T-helper 17 cell (primary cell): ENCODE measurements around the gene C11orf91. TPM values are rescaled to one million over a fixed set of nuclear protein-coding genes. Genes with fewer than 3 reads are reported as not detected.

Source experiments
- ATAC-seq: fragments of 150-1000 bp; cut with Tn5 transposase; 2 replicates; pipeline ENCODE4 v1.10.0; 2021; ENCODE audit warnings: mild to moderate bottlenecking, moderate library complexity
- DNase-seq, 3 donors: peaks; one replicate each; pipeline versions ENCODE4 v3.0.0 to v3.0.0-alpha.2; 2020 to 2021
- H3K9me3 ChIP-seq: one replicate; pipeline ENCODE4 v1.7.0; 2013; ENCODE audit warnings: low read length, mild to moderate bottlenecking; ENCODE audit not compliant: control insufficient read depth, poor library complexity, severe bottlenecking
- H3K27ac Mint-ChIP-seq: one replicate; pipeline ENCODE4 v1.8.0; 2022; ENCODE audit warnings: mild to moderate bottlenecking, moderate library complexity, mixed read lengths
- H3K27me3 Mint-ChIP-seq: one replicate; pipeline ENCODE4 v1.8.0; 2022; ENCODE audit warnings: mixed read lengths
- H3K36me3 Mint-ChIP-seq: one replicate; pipeline ENCODE4 v1.8.0; 2022; ENCODE audit warnings: low read depth, mixed read lengths
- H3K4me1 Mint-ChIP-seq: one replicate; pipeline ENCODE4 v1.8.0; 2022; ENCODE audit warnings: mild to moderate bottlenecking, mixed read lengths
- H3K4me3 Mint-ChIP-seq: one replicate; pipeline ENCODE4 v1.8.0; 2022; ENCODE audit warnings: mild to moderate bottlenecking, moderate library complexity, mixed read lengths
- total RNA-seq, 4 donors: library from RNA in 2 of 4; stranded (reverse) in 2 of 4; gene quantifications; one replicate each; pipeline ENCODE4 v1.2.3 and lab custom pipeline; 2022 to 2026

Gene C11orf91
- total RNA-seq, 2 donors from 2014 or later = not detected

- peaks cover 29% of the 10 kb centered on the region for H3K4me1 Mint-ChIP-seq
These were observed 1.7 kb downstream of the C11orf91 start for GRCh38 chr11:33698921-33699320.

GRCh38 chr11:33697997-33698396 lies 2.6 kb downstream of the C11orf91 start:
- H3K27me3 Mint-ChIP-seq = peaks cover 34% of the 10 kb centered on the region
- H3K4me3 Mint-ChIP-seq = no peak overlapping the region
- no peaks in the 10 kb centered on the region for H3K9me3 ChIP-seq
- H3K36me3 Mint-ChIP-seq = peaks cover 6% of the 10 kb centered on the region
- no peak overlapping the region for H3K27ac Mint-ChIP-seq
- DNase-seq = no peak
- ATAC-seq = no peak
- peaks cover 29% of the 10 kb centered on the region for H3K4me1 Mint-ChIP-seq

More at GRCh38 chr11:33698921-33699320, 1.7 kb downstream of the C11orf91 start:
- H3K9me3 ChIP-seq = no peaks in the 10 kb centered on the region
- Mint-ChIP-seq H3K27me3 (peaks cover 25% of the 10 kb centered on the region), H3K36me3 (peaks cover 6% of the 10 kb centered on the region), H3K4me3 (no peak overlapping the region), H3K27ac (no peak overlapping the region)
- ATAC-seq (no peak), DNase-seq (no peak)

- H3K9me3 ChIP-seq = no peaks in the 10 kb centered on the region
- no peak for ATAC-seq
- H3K27ac Mint-ChIP-seq = no peak overlapping the region
- peaks cover 28% of the 10 kb centered on the region for H3K4me1 Mint-ChIP-seq
- H3K4me3 Mint-ChIP-seq = no peak overlapping the region
- peaks cover 42% of the 10 kb centered on the region for H3K27me3 Mint-ChIP-seq
- DNase-seq = no peak
- peaks cover 6% of the 10 kb centered on the region for H3K36me3 Mint-ChIP-seq
These were observed 3.5 kb downstream of the C11orf91 start for GRCh38 chr11:33696931-33697638.

GRCh38 chr11:33696411-33696810 lies 4.2 kb downstream of the C11orf91 start:
- peaks cover 48% of the 10 kb centered on the region for H3K27me3 Mint-ChIP-seq
- no peaks in the 10 kb centered on the region for H3K9me3 ChIP-seq
- DNase-seq (no peak), ATAC-seq (no peak)
- H3K36me3 Mint-ChIP-seq = peaks cover 6% of the 10 kb centered on the region
- no peak overlapping the region for H3K4me3 Mint-ChIP-seq
- H3K27ac Mint-ChIP-seq = no peak overlapping the region
- H3K4me1 Mint-ChIP-seq = peaks cover 28% of the 10 kb centered on the region

GRCh38 chr11:33695051-33695566 lies 5.5 kb downstream of the C11orf91 start:
- H3K9me3 ChIP-seq = no peaks in the 10 kb centered on the region
- no peak for DNase-seq
- ATAC-seq = no peak
- H3K4me1 Mint-ChIP-seq = peaks cover 20% of the 10 kb centered on the region
- H3K27ac Mint-ChIP-seq = no peak overlapping the region
- no peak overlapping the region for H3K4me3 Mint-ChIP-seq
- peaks cover 60% of the 10 kb centered on the region for H3K27me3 Mint-ChIP-seq
- H3K36me3 Mint-ChIP-seq = peaks cover 6% of the 10 kb centered on the region

DNA sequence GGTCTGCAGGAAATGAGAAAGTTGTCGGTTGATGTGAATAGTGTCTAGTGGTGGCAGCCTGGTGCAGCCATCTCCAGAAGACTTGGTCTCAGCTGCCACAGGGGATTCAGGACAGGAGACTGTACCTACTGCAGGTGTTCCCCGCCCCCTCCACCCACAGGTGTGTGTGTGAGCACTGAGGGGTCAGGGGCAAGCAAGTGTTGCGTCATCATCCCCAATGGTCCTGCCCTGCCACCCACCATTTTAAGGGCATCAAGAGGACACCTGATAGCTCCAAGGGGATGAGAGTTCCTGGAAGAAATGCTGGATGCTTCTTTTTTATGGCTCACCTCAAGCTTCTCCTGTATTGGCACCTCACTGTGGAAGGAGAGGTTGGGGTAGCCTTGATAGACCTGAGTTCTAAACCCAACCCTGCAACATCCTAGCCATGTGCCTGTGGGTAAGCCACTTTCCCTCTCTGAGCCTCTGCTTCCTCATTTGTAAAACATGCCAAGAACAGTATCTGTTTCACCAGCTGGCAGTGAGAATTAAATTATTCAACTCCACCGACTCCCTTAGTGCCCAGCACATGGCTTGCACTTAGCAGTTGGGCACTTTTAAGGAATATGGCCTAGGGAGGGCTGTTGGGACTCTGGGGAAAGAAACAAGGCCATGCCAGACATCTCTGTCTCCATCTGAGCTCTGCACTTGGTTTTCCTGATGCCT lies 6.1 kb downstream of the C11orf91 start:
- DNase-seq (no peak), ATAC-seq (no peak)
- H3K4me1 Mint-ChIP-seq = peaks cover 16% of the 10 kb centered on the region

GRCh38 chr11:33692541-33692940 lies 8.1 kb downstream of the C11orf91 start:
- H3K36me3 Mint-ChIP-seq = peaks cover 6% of the 10 kb centered on the region
- peaks cover 15% of the 10 kb centered on the region for H3K4me1 Mint-ChIP-seq
- no peaks in the 10 kb centered on the region for H3K9me3 ChIP-seq
- no peak overlapping the region for H3K27ac Mint-ChIP-seq
- no peak overlapping the region for H3K4me3 Mint-ChIP-seq
- DNase-seq (no peak), ATAC-seq (no peak)
- H3K27me3 Mint-ChIP-seq = peaks cover 76% of the 10 kb centered on the region

More for the DNA sequence above, 6.1 kb downstream of the C11orf91 start:
- H3K9me3 ChIP-seq = no peaks in the 10 kb centered on the region
- Mint-ChIP-seq H3K36me3 (peaks cover 6% of the 10 kb centered on the region), H3K27ac (no peak overlapping the region), H3K4me3 (no peak overlapping the region), H3K27me3 (peaks cover 66% of the 10 kb centered on the region)

GRCh38 chr11:33692013-33692504 lies 8.6 kb downstream of the C11orf91 start:
- DNase-seq (no peak), ATAC-seq (no peak)
- peaks cover 13% of the 10 kb centered on the region for H3K4me1 Mint-ChIP-seq
- H3K36me3 Mint-ChIP-seq = peaks cover 6% of the 10 kb centered on the region
- no peaks in the 10 kb centered on the region for H3K9me3 ChIP-seq
- H3K27ac Mint-ChIP-seq = no peak overlapping the region
- H3K4me3 Mint-ChIP-seq = no peak overlapping the region
- peaks cover 71% of the 10 kb centered on the region for H3K27me3 Mint-ChIP-seq

GRCh38 chr11:33691066-33691864 lies 9.4 kb downstream of the C11orf91 start:
- no peak for DNase-seq
- no peaks in the 10 kb centered on the region for H3K9me3 ChIP-seq
- Mint-ChIP-seq H3K36me3 (peaks cover 1% of the 10 kb centered on the region), H3K4me3 (no peak overlapping the region), H3K27me3 (peaks cover 66% of the 10 kb centered on the region), H3K27ac (peak overlapping the region; percentile 3), H3K4me1 (peaks cover 7% of the 10 kb centered on the region)
- no peak for ATAC-seq

- ATAC-seq = no peak
- peaks cover 3% of the 10 kb centered on the region for H3K4me1 Mint-ChIP-seq
- no peak overlapping the region for H3K4me3 Mint-ChIP-seq
- no peak overlapping the region for H3K27ac Mint-ChIP-seq
- peaks cover 65% of the 10 kb centered on the region for H3K27me3 Mint-ChIP-seq
- no peaks in the 10 kb centered on the region for H3K9me3 ChIP-seq
- H3K36me3 Mint-ChIP-seq = no peaks in the 10 kb centered on the region
- DNase-seq = no peak
These were observed 10.1 kb downstream of the C11orf91 start for GRCh38 chr11:33690290-33691065.

- H3K4me1 Mint-ChIP-seq = peaks cover 3% of the 10 kb centered on the region
- ATAC-seq = no peak
- no peak for DNase-seq
- H3K27ac Mint-ChIP-seq = no peak overlapping the region
- H3K9me3 ChIP-seq = no peaks in the 10 kb centered on the region
- H3K36me3 Mint-ChIP-seq = no peaks in the 10 kb centered on the region
- H3K4me3 Mint-ChIP-seq = no peak overlapping the region
- peaks cover 71% of the 10 kb centered on the region for H3K27me3 Mint-ChIP-seq
These were observed 11.1 kb downstream of the C11orf91 start for GRCh38 chr11:33689501-33689900.

DNA sequence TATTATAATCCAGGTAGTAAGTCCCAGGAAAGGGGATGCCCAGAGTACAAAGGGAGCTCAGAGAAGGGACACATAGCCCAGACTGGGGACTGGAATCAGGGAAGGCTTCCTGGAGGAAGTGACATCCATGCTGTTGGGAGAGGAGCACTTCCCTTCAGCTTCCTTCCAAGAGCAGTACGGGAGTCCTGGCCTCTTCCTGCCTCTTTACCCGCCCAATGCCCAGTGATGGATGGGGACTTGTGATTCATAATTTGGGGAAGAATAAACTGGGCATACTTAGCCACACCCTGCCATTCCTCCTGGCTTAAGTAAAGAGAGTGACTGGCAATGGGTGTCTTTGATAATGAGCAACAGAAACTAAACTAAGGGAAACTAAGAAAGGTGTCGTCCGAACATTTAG lies 11.5 kb downstream of the C11orf91 start:
- no peaks in the 10 kb centered on the region for H3K9me3 ChIP-seq
- ATAC-seq = no peak
- Mint-ChIP-seq H3K27me3 (peaks cover 75% of the 10 kb centered on the region), H3K4me1 (peaks cover 3% of the 10 kb centered on the region), H3K36me3 (no peaks in the 10 kb centered on the region), H3K27ac (no peak overlapping the region), H3K4me3 (no peak overlapping the region)
- no peak for DNase-seq
